HG02642 (cell line): ENCODE results near the gene MANSC1.

Experiments
- ATAC-seq: cut with Tn5 transposase; IDR thresholded peaks from one replicate; pipeline ENCODE4 v1.9.1; 2021; ENCODE audit warnings: mild to moderate bottlenecking; ENCODE audit not compliant: unreplicated experiment, poor library complexity

MANSC1 gene

GRCh38 chr12:12349711-12350665, at the start of gene MANSC1:
MANSC1 (minus strand) TSS chr12:12350242; CDS start chr12:12343314, 6,928 bp downstream.
- peak; percentile 60 for ATAC-seq

GRCh38 chr12:12399161-12399560, 49.1 kb upstream of the MANSC1 start:
- no peak for ATAC-seq

GRCh38 chr12:12398026-12398859, 48.2 kb upstream of the MANSC1 start:
- no peak for ATAC-seq

GRCh38 chr12:12397184-12397583, 47.1 kb upstream of the MANSC1 start:
- no peak for ATAC-seq

- ATAC-seq: no peak
Observed at GRCh38 chr12:12396694-12397093, 46.7 kb upstream of the MANSC1 start.

GRCh38 chr12:12393171-12393570, 43.1 kb upstream of the MANSC1 start:
- no peak for ATAC-seq

GRCh38 chr12:12392413-12392812, 42.4 kb upstream of the MANSC1 start:
- no peak for ATAC-seq

- ATAC-seq: no peak
Observed at GRCh38 chr12:12387501-12387900, 37.5 kb upstream of the MANSC1 start.

- no peak for ATAC-seq
Observed at GRCh38 chr12:12384571-12385340, 34.7 kb upstream of the MANSC1 start.

GRCh38 chr12:12381982-12382381, 31.9 kb upstream of the MANSC1 start:
- no peak for ATAC-seq

GRCh38 chr12:12380949-12381593, 31.0 kb upstream of the MANSC1 start:
- ATAC-seq: no peak

GRCh38 chr12:12379831-12380730, 30.0 kb upstream of the MANSC1 start:
- ATAC-seq: no peak

GRCh38 chr12:12378616-12379015, 28.6 kb upstream of the MANSC1 start:
- ATAC-seq: no peak

- ATAC-seq: no peak
Observed at GRCh38 chr12:12376646-12377448, 26.8 kb upstream of the MANSC1 start.

GRCh38 chr12:12372946-12373722, 23.1 kb upstream of the MANSC1 start:
- no peak for ATAC-seq

GRCh38 chr12:12367482-12367998, 17.5 kb upstream of the MANSC1 start:
- ATAC-seq: no peak
